ENCODE data around the gene MRPL12.
A peak's percentile ranks its signal among the peaks of the same experiment; 100 is the strongest.

Gene MRPL12

GRCh38 chr17:81702934-81703746, at the start of gene MRPL12:
TSS of gene MRPL12 (plus strand) at chr17:81703367. CDS start at chr17:81703502, 135 bp downstream.
- DNase-seq (ENCODE audit: low read depth): peak; percentile 87

DNA sequence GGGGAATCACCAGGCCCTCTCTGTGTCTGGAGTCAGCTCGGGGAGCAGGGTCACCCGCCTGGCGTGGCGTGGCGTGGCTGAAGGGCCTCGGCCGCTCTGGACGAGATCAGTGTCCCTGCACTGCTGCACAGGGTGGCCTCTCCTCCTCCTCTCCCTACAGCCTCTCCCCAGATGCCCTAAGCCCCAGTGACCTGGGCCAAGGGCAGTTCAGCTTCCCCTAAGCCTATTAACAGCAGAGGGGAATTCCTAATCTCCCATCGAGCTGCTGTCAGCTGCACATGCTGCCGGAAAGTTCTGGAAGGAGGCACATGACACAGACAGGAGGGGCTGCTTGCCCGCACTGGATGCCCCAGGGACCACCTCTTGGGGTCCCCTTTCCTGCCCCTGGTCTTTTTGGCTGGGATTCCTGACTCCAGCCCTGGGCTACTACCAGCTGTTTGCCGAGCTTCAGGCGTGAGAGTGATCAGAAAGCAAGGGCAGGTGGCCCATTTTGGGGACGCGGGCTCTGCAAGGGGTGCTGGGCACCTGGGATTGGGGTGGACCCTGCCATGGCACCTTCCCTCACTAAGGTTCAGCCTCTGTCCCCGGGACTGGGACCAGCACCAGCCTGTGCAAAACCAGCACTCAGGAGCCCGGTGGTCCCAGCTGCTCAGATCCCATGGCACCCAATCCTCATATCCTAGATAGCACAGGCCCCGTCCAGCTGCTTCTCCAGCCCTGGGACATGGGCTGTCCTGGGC, 47.6 kb upstream of the MRPL12 start:
- no peak for DNase-seq (ENCODE audit: low read depth)

- DNase-seq (ENCODE audit: low read depth): no peak
Measured at GRCh38 chr17:81656118-81656743, 46.9 kb upstream of the MRPL12 start, which contains the start of gene PDE6G. TSS of gene PDE6G (minus strand) at chr17:81656542. CDS start at chr17:81653305, 3,237 bp downstream.

- no peak for DNase-seq (ENCODE audit: low read depth)
Measured at GRCh38 chr17:81656835-81657234, 46.3 kb upstream of the MRPL12 start.

- no peak for DNase-seq (ENCODE audit: low read depth)
Measured at GRCh38 chr17:81659038-81659437, 44.1 kb upstream of the MRPL12 start.

DNA sequence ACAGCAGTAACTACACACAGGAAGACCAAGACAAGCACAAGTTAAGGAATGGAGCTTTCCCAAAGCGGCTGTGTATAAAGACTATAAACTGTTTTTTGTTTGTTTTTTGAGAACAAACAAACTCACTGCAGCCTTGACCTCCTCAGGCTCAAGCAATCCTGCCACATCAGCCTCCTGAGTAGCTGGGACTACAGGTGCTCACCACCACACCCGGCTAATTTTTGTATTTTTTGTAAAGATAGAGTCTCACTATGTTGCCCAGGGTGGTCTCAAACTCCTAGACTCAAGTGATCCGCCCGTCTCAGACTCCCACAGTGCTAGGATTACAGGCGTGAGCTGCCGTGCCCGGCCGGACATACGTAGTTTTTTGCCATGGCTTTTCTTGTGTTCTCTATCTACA, 42.7 kb upstream of the MRPL12 start:
- DNase-seq (ENCODE audit: low read depth): no peak

DNA sequence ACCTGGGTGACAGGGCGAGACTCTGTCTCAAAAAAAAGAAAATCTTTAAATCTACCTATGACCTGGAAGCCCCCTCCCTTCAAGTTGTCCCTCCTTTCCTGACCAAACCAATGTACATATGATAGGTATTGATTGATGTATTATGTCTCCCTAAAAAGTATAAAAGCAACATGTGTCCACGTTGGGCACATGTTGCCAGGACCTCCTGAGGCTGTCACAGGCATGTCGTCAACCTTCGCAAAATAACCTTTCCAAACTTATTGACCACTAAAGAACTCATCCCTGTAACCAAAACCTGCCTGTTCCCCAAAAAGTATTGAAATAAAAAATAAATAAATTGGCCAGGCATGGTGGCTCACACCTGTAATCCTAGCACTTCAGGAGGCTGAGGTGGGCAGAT, 41.2 kb upstream of the MRPL12 start:
- no peak for DNase-seq (ENCODE audit: low read depth)

GRCh38 chr17:81664051-81664470, 39.1 kb upstream of the MRPL12 start:
- DNase-seq (ENCODE audit: low read depth): no peak

- peak; percentile 21 for DNase-seq (ENCODE audit: low read depth)
Measured at GRCh38 chr17:81665205-81666091, 37.7 kb upstream of the MRPL12 start.

- no peak for DNase-seq (ENCODE audit: low read depth)
Measured at GRCh38 chr17:81666092-81666341, 37.1 kb upstream of the MRPL12 start.

DNA sequence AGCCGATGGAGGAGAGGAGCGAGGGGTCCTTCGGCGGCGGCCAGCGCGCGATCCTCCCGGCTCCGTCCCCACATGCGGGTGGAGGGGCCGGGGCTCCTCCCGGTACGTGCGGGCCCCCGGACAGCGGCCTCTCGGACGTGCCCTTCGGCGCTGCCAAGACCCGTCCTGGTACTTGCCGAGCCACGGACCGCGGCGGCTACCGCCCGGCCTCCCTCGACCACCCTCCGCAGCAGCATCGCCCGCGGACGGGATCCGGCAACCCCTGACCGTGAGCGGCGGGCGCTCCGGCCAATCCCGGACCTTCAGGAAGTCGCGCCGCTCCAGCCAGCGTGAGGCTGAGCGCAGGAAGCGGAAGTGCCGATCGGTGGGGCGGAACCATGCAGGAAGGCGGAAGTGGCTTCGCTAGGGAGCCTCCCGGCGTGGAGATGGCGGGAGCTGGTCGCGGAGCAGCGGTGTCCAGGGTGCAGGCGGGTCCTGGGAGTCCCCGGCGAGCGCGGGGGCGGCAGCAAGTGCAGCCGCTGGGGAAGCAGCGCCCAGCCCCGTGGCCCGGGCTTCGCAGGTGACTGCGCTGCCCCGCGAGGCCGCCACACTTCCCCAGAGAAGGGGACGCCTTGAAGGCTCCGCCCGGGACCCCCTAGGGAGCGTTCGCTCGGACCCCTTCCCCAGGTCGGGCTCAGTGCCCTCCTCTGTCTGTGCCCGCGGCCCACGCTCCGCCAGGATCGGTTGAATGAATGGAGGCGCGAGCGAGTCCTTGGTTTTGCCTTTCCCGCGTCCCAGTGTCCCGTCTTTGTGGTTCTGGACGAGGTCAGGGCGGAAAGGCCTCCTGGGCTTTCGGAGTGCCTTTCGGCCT, 36.6 kb upstream of the MRPL12 start, which contains the start of the genes CCDC137 and OXLD1:
CCDC137 (plus strand) TSS at position 396 of the 850 bp plus-strand sequence; CDS start at position 426, 30 bp downstream.
OXLD1 (minus strand) TSS at position 264 of the 850 bp plus-strand sequence; CDS start at position 236, 28 bp downstream.
- peak; percentile 95 for DNase-seq (ENCODE audit: low read depth)

GRCh38 chr17:81667754-81668153, 35.4 kb upstream of the MRPL12 start:
- DNase-seq (ENCODE audit: low read depth): no peak

GRCh38 chr17:81672504-81672903, 30.7 kb upstream of the MRPL12 start:
- no peak for DNase-seq (ENCODE audit: low read depth)

DNA sequence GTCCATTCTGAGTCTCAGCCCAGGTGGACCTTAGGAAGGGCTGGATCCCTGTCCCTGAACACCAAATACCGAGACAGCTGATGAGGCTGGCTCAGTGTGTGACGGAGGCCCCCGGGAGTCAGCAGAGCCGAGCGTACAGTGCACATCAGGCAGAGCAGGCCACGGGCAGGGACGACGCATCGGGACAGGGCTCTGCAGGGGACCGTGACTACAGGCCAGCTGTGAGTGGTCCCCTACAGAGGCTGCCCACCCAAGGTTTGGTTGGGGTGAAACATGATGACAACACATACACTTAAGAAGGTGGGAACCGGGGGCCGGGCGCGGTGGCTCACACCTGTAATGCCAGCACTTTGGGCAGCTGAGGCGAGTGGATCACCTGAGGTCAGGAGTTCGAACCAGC, 30.2 kb upstream of the MRPL12 start:
- no peak for DNase-seq (ENCODE audit: low read depth)

GRCh38 chr17:81673561-81674258, 29.5 kb upstream of the MRPL12 start:
- DNase-seq (ENCODE audit: low read depth): no peak

- peak; percentile 32 for DNase-seq (ENCODE audit: low read depth)
Measured at GRCh38 chr17:81675515-81676221, 27.5 kb upstream of the MRPL12 start.

DNA sequence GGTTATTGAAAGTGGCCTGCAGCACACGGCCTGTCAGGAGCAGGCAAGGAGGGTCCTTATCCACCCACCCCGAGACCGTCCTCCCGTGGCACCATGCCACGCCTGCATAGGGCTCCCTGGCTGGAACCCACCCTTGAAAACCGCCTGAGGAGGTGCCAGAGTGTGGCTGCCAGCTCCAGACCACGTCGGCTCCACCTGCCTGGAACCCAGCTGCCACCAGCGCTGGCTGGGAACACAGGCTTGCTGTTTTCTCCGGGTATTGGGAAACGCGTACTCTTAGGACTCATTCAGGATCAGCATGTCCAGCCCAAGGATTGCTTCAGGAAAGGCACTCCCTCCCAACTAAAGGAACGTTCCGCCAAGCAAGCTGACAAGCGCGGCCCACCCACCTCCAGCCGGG, 26.3 kb upstream of the MRPL12 start:
- no peak for DNase-seq (ENCODE audit: low read depth)

DNA sequence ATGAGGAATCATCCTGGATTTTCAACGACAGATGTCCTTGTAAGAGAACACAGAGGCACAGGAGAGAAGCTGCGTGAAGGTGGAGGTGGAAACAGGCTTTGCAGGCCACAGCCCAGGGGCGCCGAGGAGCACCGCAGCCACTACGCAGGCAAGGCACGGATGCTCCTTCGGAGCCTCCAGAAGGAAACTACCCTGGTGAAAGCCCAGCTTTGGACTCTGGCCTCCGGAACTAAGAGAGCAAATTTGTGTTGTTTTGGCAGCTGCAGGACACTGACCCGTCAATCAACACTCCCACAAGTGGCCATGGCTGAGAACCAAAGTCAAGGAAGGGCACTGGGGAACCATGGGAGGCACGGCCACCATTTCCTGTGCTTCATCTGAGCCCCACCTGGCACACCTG, 23.0 kb upstream of the MRPL12 start:
- no peak for DNase-seq (ENCODE audit: low read depth)

DNA sequence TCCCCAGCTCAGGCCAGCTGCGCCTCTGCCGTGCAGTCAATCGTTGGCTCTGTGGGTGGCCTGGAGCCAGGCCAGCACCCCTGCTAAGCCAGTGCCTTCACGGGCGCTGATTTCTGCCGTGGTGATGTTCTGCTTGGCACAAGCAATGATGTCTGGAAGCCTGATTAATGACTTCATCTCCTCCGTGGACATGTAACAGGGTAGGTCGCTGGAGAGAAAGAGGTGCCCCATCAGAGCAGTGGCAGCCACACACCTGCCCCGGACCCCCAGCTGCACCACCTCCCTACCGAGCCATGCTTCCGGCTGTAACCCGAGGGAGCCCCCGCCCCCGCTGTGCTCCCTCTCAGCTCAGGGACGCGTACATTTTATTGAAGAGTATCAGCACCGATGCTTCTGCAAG, 21.5 kb upstream of the MRPL12 start:
- DNase-seq (ENCODE audit: low read depth): no peak

Data from amniotic epithelial cell (primary cell).